GM23248 (cell line): Measurements from ENCODE around the gene RRAGC. TPM values are rescaled to one million over a fixed set of nuclear protein-coding genes. Genes with fewer than 3 reads are reported as not detected.

Experiments
- DNase-seq: peaks from one replicate; pipeline ENCODE4 v3.0.0-alpha.2; 2015
- H2AFZ ChIP-seq: fragments of 200-600 bp; sonication (generic); 2 replicates; pipeline ENCODE4 v1.6.1; 2016; ENCODE audit warnings: antibody characterized with exemption
- H3F3A ChIP-seq: fragments of 200-600 bp; sonication (generic); 2 replicates; pipeline ENCODE4 v1.6.1; 2016; ENCODE audit warnings: mild to moderate bottlenecking, antibody characterized with exemption, mixed run types; ENCODE audit not compliant: insufficient read depth
- H3K27ac ChIP-seq: fragments of 200-600 bp; sonication (generic); 2 replicates; pipeline ENCODE4 v1.5.1; 2016; ENCODE audit warnings: mild to moderate bottlenecking
- H3K27me3 ChIP-seq: fragments of 200-600 bp; sonication (generic); replicated peaks from 2 replicates; pipeline ENCODE4 v1.6.1; 2016; ENCODE audit warnings: mild to moderate bottlenecking; ENCODE audit not compliant: insufficient read depth
- H3K36me3 ChIP-seq: fragments of 200-600 bp; sonication (generic); 2 replicates; pipeline ENCODE4 v1.6.1; 2016; ENCODE audit warnings: low read depth, mild to moderate bottlenecking
- H3K4me1 ChIP-seq: fragments of 200-600 bp; sonication (generic); 2 replicates; pipeline ENCODE4 v1.6.1; 2016; ENCODE audit warnings: mild to moderate bottlenecking; ENCODE audit not compliant: insufficient read depth
- H3K4me2 ChIP-seq: fragments of 200-600 bp; sonication (generic); one replicate; pipeline ENCODE4 v1.6.1; 2016; ENCODE audit warnings: mild to moderate bottlenecking; ENCODE audit not compliant: unreplicated experiment
- H3K4me3 ChIP-seq: fragments of 200-600 bp; sonication (generic); 2 replicates; pipeline ENCODE4 v1.5.1; 2016; ENCODE audit warnings: mild to moderate bottlenecking
- H3K79me2 ChIP-seq: fragments of 200-600 bp; sonication (generic); 2 replicates; pipeline ENCODE4 v1.6.1; 2016; ENCODE audit warnings: mild to moderate bottlenecking; ENCODE audit not compliant: insufficient read depth
- H3K9ac ChIP-seq: fragments of 200-600 bp; sonication (generic); 2 replicates; pipeline ENCODE4 v1.6.1; 2016; ENCODE audit warnings: mild to moderate bottlenecking
- H3K9me2 ChIP-seq: fragments of 200-600 bp; sonication (generic); 2 replicates; pipeline ENCODE4 v1.6.1; 2016; ENCODE audit warnings: mixed run types, mild to moderate bottlenecking, moderate library complexity; ENCODE audit not compliant: insufficient read depth
- H3K9me3 ChIP-seq: fragments of 200-600 bp; sonication (generic); one replicate; pipeline ENCODE4 v1.6.1; 2017; ENCODE audit warnings: low read depth
- H4K20me1 ChIP-seq: fragments of 200-600 bp; sonication (generic); 2 replicates; pipeline ENCODE4 v1.6.0; 2016; ENCODE audit not compliant: insufficient read depth
- EZH2 ChIP-seq: fragments of 200-600 bp; sonication (generic); IDR thresholded peaks from 2 replicates; pipeline ENCODE4 v1.6.1; 2018; ENCODE audit warnings: antibody characterized with exemption, mild to moderate bottlenecking; ENCODE audit not compliant: insufficient read depth, poor library complexity, severe bottlenecking
- EZH2phosphoT487 ChIP-seq: fragments of 200-600 bp; sonication (generic); IDR thresholded peaks from 2 replicates; pipeline ENCODE4 v1.6.1; 2018; ENCODE audit warnings: antibody characterized with exemption, moderate library complexity, mild to moderate bottlenecking, low read depth; ENCODE audit not compliant: insufficient read depth
- WGBS, 2 experiments: methylation state at CpG; one replicate each; pipeline ENCODE4 v1.1.6; 2015 to 2017; ENCODE audit warnings: low lambda C conversion rate in 2 of 2, low coverage in 1 of 2; ENCODE audit errors: missing lambda C conversion rate in 2 of 2; 5-methylcytosine and 5-hydroxymethylcytosine counted together
- in situ Hi-C: fragments of 300-500 bp; cut with MboI; formaldehyde crosslinking; loops from 2 replicates; pipeline ENCODE4 v1.15.0; 2020
- polyA plus RNA-seq: library from polyadenylated mRNA; unstranded; fragments of >200 nt; fragmentation: Nextera tagmentation; extraction: Ambion mirVana; gene quantifications from 2 replicates; pipeline ENCODE4 v1.2.1, GENCODE V29; 2016
- total RNA-seq: library from RNA; depleted of rRNA; stranded (reverse); fragments of >200 nt; shearing (Covaris generic); gene quantifications from 2 replicates; pipeline ENCODE4 v1.2.3, GENCODE V29; 2014

The RRAGC gene
- total and polyA plus RNA-seq, 2 experiments from 2014 or later, result 17.9 to 19.1 TPM

DNA sequence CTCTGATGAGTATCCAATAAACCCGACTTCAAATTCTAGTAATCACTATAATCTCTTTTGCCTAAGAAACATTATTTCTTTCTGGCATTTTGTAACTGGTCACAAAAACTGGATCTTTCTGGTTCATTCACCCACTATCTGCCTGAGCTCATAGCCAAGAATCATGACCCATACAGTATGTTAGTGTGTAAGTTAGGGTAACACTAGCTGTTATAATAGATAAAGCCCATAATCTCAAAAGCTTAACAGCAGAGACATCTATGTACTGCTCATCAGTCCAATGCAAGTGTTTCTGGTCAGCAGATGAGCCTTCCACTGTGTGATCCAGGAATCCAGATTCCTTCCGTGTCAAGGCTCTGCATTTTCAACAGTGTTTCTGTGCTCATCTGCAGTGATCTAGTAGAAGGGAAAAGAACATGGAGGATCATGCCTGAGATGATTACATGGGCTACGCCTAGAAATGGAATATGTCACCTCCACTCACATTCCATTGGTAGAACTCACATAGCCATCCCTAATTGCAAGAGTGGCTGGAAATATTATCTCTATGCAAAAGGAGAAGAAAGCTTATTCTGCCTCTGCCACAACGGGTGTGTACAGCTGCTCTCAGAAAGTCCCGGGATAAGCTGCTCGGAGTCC, 27.7 kb downstream of the RRAGC start:
- Histone ChIP-seq H3K4me3 (no peak overlapping the region), H3K9me2 (no peaks in the 10 kb centered on the region), H2AFZ (no peak overlapping the region), H3K9ac (no peak overlapping the region), H3K36me3 (no peaks in the 10 kb centered on the region), H3K4me2 (no peak overlapping the region), H3K79me2 (no peaks in the 10 kb centered on the region), H3K9me3 (no peaks in the 10 kb centered on the region), H3K27me3 (peaks cover 39% of the 10 kb centered on the region), H4K20me1 (no peaks in the 10 kb centered on the region), H3F3A (peaks cover 8% of the 10 kb centered on the region; the same call in 1 of the 2 replicates), H3K4me1 (no peaks in the 10 kb centered on the region), H3K27ac (no peak overlapping the region)
- peak; percentile 30 for DNase-seq
- WGBS, 2 experiments, result 58 to 69% methylated on average over 6 of the region's 6 CpGs
- TF ChIP-seq EZH2, result no peak
- no peak for TF ChIP-seq EZH2phosphoT487
- in situ Hi-C loops, result no loop called here

GRCh38 chr1:38829368-38829767, 30.2 kb downstream of the RRAGC start:
- Histone ChIP-seq H3K9me3 (no peaks in the 10 kb centered on the region), H4K20me1 (no peaks in the 10 kb centered on the region), H3K79me2 (no peaks in the 10 kb centered on the region), H3K4me2 (no peak overlapping the region), H3K36me3 (no peaks in the 10 kb centered on the region), H3K9ac (no peak overlapping the region), H3K9me2 (no peaks in the 10 kb centered on the region), H3K4me3 (no peak overlapping the region), H3K27me3 (peaks cover 48% of the 10 kb centered on the region), H2AFZ (no peak overlapping the region), H3F3A (no peaks in the 10 kb centered on the region), H3K27ac (no peak overlapping the region), H3K4me1 (no peaks in the 10 kb centered on the region)
- in situ Hi-C loops, result loop anchor here (10.0 kb wide), 1 partner anchor 805 kb away; no protein-coding TSS in a partner anchor
- no peak for DNase-seq
- 33 to 54% methylated on average over 1 of the region's 1 CpG for WGBS, 2 experiments
- TF ChIP-seq EZH2, result no peak
- no peak for TF ChIP-seq EZH2phosphoT487

- Histone ChIP-seq H3K27ac (no peak overlapping the region), H2AFZ (no peak overlapping the region), H3K27me3 (peaks cover 53% of the 10 kb centered on the region), H3K4me2 (no peak overlapping the region), H3K79me2 (no peaks in the 10 kb centered on the region), H3K9ac (no peak overlapping the region), H3K9me3 (no peaks in the 10 kb centered on the region), H4K20me1 (no peaks in the 10 kb centered on the region), H3K4me1 (no peaks in the 10 kb centered on the region), H3K4me3 (no peak overlapping the region), H3K9me2 (no peaks in the 10 kb centered on the region), H3F3A (no peaks in the 10 kb centered on the region), H3K36me3 (no peaks in the 10 kb centered on the region)
- in situ Hi-C loops, result loop anchor here (10.0 kb wide), 1 partner anchor 803 kb away; no protein-coding TSS in a partner anchor
- DNase-seq, result no peak
- 48 to 53% methylated on average over 2 of the region's 2 CpGs for WGBS, 2 experiments
- TF ChIP-seq EZH2phosphoT487 (no peak), EZH2 (no peak)
Observed at GRCh38 chr1:38827318-38827717, 32.3 kb downstream of the RRAGC start.

DNA sequence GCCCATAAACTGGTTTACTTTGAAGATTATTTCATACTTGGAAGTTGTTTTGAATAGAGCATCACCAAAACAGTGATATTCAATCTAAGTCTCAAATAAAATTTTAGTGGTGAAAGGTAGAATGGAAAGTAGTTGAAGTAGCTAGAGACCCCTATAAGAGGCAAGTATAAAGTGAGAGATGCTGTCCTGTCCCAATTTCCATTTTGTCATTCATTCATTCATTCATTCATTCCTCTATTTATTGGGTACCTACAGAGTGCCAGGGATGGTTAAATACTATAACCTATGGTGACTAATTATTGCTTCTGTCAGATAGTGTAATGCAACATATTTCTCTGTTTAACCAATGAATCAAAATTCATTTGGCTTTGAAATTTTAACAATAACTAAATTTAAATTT, 32.7 kb downstream of the RRAGC start:
- no peak for DNase-seq
- Histone ChIP-seq H3K4me3 (no peak overlapping the region), H3F3A (no peaks in the 10 kb centered on the region), H3K9me3 (no peaks in the 10 kb centered on the region), H3K79me2 (no peaks in the 10 kb centered on the region), H3K9ac (no peak overlapping the region), H3K36me3 (no peaks in the 10 kb centered on the region), H3K27ac (no peak overlapping the region), H2AFZ (no peak overlapping the region), H4K20me1 (no peaks in the 10 kb centered on the region), H3K4me2 (no peak overlapping the region), H3K9me2 (no peaks in the 10 kb centered on the region), H3K4me1 (no peaks in the 10 kb centered on the region), H3K27me3 (peaks cover 53% of the 10 kb centered on the region)
- in situ Hi-C loops, result loop anchor here (10.0 kb wide), 1 partner anchor 802 kb away; no protein-coding TSS in a partner anchor
- TF ChIP-seq EZH2phosphoT487, result no peak
